GM12874 (cell line): ENCODE results near the gene TRAPPC13.

Experiments
- TF ChIP-seq, protein P1 (sequence below): IDR thresholded peaks from 2 replicates; pipeline ENCODE4 v1.5.1; 2011; ENCODE audit warnings: low read depth, mild to moderate bottlenecking, control low read depth, low read length, moderate library complexity; ENCODE audit not compliant: insufficient read depth

Gene TRAPPC13

DNA sequence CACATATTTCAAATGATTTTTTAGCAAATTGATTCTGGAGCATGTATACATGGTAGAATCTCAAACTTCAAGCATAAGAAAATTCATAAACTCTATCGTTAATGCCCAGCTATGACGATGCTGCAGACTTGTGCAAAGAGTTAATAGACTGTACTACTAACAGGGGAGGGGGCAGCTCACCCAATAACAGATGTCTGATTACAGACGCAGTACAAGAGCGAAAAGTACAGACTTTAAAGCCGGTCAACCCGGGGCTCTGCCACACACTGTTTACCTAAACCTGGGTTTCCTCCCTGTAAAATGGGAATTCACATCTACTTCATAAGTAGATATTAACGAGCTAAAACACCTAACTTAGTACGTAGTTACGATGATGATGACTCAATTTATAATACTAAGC, 1.3 kb upstream of the TRAPPC13 start:
- TF ChIP-seq, protein P1, sequence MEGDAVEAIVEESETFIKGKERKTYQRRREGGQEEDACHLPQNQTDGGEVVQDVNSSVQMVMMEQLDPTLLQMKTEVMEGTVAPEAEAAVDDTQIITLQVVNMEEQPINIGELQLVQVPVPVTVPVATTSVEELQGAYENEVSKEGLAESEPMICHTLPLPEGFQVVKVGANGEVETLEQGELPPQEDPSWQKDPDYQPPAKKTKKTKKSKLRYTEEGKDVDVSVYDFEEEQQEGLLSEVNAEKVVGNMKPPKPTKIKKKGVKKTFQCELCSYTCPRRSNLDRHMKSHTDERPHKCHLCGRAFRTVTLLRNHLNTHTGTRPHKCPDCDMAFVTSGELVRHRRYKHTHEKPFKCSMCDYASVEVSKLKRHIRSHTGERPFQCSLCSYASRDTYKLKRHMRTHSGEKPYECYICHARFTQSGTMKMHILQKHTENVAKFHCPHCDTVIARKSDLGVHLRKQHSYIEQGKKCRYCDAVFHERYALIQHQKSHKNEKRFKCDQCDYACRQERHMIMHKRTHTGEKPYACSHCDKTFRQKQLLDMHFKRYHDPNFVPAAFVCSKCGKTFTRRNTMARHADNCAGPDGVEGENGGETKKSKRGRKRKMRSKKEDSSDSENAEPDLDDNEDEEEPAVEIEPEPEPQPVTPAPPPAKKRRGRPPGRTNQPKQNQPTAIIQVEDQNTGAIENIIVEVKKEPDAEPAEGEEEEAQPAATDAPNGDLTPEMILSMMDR: no peak

DNA sequence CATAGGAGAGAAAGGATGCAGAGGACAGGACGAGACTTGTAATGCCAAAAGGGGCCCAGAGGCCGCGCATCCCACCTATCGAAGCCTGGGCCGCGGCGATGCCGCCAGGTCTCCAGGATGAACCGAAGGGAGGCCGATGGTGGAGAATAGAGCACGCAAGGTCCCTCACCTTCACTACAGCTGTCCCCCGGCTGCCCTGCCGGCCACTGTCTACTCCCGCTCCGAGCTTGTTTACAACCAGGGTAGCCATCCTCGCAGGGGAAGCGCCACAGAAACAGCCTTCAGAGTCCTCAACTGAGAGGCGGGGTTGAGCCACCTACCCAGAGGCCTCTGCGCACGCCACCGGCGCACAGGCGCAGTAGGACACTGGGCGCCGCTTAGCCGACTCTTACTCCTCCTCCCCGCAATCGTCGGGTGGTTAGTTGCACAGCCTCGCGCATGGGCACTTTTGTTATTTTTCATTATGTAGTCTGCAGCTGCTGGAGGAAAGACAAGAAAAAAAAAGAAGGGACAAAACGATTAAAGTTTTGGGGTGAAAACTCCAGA, 729 bp upstream of the TRAPPC13 start, which contains the start of gene TRIM23:
Gene TRIM23, minus strand, starts transcription at position 309 of the 546 bp plus-strand sequence. Its CDS starts 59 bp downstream, at position 250.
- TF ChIP-seq, protein P1: no peak

- TF ChIP-seq, protein P1: no peak
Observed at GRCh38 chr5:65625743-65626142, 916 bp downstream of the TRAPPC13 start.

DNA sequence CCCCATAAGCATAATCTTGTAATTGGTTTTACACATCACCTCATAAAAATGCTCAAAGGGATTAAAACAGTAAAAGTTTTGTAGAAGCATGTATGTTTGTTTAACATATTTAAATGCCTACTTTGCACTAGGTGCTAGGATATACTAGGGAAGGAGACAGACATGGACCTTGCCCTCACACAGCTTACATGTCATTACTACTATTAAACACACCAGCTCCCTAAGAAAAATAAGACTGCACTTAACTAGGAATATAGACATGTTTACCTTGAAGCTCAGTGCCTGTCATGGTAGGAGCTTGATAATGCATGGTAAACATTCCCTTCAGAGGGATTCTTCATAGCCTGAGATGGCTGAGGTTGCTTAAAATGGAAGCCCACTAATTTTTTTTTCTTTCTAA, 6.2 kb downstream of the TRAPPC13 start:
- TF ChIP-seq, protein P1: no peak

- TF ChIP-seq, protein P1: no peak
Observed at GRCh38 chr5:65640240-65640639, 15.4 kb downstream of the TRAPPC13 start.

GRCh38 chr5:65646938-65647337, 22.1 kb downstream of the TRAPPC13 start:
- TF ChIP-seq, protein P1: no peak

GRCh38 chr5:65647941-65648340, 23.1 kb downstream of the TRAPPC13 start:
- TF ChIP-seq, protein P1: no peak
